HG02870 (cell line): Measurements from ENCODE around the gene PDE3A.

Source experiments
- ATAC-seq: cut with Tn5 transposase; IDR thresholded peaks from one replicate; pipeline ENCODE4 v1.9.1; 2021; ENCODE audit warnings: mild to moderate bottlenecking, moderate library complexity; ENCODE audit not compliant: unreplicated experiment

Gene PDE3A

GRCh38 chr12:20681334-20681733 is 313.0 kb downstream of the PDE3A start:
- no peak for ATAC-seq

DNA sequence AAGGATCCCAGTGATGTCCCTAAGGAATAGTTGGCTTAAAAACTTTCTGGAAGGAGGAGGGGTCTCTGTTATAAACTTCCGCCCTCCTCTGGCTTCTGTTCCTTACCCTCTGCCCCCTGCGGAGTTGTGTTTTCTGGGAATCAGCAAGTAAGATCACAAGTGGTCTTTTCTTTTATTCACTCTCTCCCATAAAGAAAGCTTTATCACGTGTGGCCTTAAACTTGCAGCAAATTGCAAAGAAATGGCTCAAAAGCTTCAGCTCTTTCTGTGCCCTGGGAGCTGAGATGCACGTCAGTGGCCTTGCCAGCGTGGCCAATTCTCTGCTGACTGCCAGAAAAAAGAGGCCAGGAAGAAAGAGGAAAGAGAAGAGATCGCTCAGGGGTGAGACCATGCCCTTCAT is 326.9 kb downstream of the PDE3A start, which contains the start of gene SLCO1C1:
Gene SLCO1C1 (plus strand): TSS at position 101 of the 400 bp plus-strand sequence. CDS start 4,245 bp downstream, outside the sequence.
- ATAC-seq: no peak

- no peak for ATAC-seq
These were observed 328.0 kb downstream of the PDE3A start for GRCh38 chr12:20696181-20696905.

DNA sequence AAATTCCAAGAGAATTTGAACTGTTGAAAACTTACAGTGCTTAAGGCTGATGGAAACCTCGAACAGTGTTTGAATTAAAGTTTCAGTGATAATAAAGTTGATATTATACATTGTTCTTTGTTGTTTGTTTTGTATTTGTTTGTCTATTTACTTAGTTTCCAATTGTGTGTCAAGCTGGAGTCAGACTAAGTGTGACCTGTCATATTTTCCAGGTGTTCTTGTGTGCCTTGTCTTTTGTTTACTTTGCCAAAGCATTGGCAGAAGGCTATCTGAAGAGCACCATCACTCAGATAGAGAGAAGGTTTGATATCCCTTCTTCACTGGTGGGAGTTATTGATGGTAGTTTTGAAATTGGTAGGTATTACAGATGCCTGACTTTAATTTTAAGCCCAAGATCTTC is 332.8 kb downstream of the PDE3A start:
- no peak for ATAC-seq

GRCh38 chr12:20704860-20705259 is 336.5 kb downstream of the PDE3A start:
- no peak for ATAC-seq

GRCh38 chr12:20711846-20712245 is 343.5 kb downstream of the PDE3A start:
- ATAC-seq: no peak

GRCh38 chr12:20716037-20716436 is 347.7 kb downstream of the PDE3A start:
- ATAC-seq: no peak

DNA sequence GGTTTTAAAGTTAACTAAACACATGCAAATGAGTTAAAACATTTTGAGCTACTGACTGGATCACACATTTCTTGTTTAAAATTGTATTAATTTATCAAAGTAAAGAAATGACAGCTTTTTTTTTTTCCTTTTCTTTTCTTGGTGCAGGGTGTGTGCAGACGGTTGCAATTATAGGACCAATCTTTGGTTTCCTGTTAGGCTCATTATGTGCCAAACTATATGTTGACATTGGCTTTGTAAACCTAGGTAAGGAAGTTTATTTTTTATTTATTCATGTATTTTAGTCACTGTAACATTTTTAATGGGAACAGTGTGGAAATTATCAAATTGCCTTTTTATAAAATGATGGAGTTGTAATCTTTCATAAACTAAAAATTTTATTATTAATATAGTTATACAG is 348.6 kb downstream of the PDE3A start:
- no peak for ATAC-seq

GRCh38 chr12:20718294-20718693 is 350.0 kb downstream of the PDE3A start:
- ATAC-seq: no peak

DNA sequence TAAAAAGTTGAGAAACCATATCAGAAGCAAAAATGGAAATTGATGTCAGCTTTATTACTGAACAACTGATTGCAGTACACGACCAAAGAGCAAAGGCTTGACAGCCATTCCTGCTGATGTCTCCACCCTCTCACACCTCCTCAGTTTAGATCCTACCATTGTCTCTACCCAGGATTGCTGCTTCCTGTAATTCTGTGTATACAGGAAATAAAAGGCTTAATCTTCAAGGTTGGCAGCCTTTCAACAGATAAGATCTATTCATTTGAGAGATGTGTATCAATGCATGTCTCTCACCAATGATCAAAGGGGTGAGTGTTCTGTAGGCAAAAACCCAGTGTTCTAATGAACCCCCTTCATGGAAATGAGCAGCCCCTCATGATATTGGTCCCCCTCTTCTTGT is 353.8 kb downstream of the PDE3A start:
- ATAC-seq: no peak

DNA sequence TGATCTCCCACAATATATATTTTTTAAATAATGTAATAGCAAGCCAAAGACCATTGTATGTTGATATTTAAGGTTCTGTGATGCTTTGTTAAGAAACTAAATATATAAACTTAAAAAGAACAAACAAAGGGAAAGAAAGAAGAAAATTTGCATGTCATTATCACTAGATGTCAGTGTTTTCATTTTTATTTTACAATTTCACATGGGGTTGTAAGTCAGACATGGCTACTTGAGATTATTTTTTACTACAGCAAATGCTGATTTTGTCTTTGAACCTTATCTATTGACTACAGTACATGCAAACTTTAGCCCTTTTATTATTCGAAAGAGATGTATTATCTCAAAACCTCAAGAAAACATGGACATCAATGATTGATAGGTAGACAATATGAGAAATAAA is 362.9 kb downstream of the PDE3A start:
- ATAC-seq: no peak
